Measurements from ENCODE around the gene B4GALT1.

- TF ChIP-seq CTCF (IDR thresholded peaks at IDR 0.05) (no peak), POLR2A (IDR thresholded peaks at IDR 0.05) (no peak)
These were observed 22.2 kb upstream of the B4GALT1 start for GRCh38 chr9:33189331-33189791.

Measured in body of pancreas (tissue), 4 donors.